Astrocyte of the hippocampus (primary cell): ENCODE results near the gene DDX24.
A peak's percentile ranks its signal among the peaks of the same experiment; 100 is the strongest.
"Not testable (repeated sequence)": the region's sequence is repeated elsewhere in the genome, so short reads cannot be mapped to it uniquely, and the experiment has no call there.

Source experiments
- DNase-seq: peaks from one replicate; pipeline ENCODE4 v3.0.0; 2011; ENCODE audit warnings: low read depth, low spot score

The DDX24 gene

DNA sequence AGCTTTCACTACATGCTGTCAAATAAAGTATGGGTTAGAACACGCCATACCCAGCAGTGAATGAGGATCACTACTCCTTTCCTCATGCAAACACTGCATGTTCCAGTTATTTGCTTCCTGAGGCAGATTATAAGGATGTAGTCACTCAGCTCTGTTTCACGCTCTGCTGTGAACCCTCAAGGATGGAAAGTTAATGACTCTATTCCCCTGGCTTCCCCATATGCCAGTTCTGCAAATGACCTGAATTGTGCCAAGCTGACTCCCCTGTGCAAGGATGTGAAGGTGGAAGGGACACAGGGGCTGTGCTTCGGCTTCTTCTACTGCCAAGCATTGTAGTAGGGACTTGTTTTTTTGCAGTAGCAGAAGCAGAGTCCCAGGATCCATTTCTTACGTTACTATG, 6.9 kb upstream of the DDX24 start:
- no peak for DNase-seq

DNA sequence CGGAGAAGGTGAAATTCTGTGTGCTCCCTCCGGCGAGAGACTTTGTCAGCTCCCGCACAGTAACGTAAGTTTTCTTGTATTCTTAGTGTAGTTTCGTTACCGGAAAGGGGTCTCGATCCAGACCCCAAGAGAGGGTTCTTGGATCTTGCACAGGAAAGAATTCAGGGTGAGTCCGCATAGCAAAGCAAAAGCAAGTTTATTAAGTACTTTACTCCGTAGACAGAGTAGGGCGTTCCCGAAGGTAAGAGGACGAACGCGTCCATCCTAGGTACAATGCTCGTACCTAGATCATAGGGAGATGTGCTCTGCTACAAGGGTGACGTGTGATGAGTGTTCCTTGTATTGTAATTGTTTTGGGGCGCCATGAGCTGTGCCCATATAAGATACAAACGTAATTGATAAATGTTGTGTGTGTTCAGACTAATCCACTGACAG, 401 bp upstream of the DDX24 start:
- no peak for DNase-seq

DNA sequence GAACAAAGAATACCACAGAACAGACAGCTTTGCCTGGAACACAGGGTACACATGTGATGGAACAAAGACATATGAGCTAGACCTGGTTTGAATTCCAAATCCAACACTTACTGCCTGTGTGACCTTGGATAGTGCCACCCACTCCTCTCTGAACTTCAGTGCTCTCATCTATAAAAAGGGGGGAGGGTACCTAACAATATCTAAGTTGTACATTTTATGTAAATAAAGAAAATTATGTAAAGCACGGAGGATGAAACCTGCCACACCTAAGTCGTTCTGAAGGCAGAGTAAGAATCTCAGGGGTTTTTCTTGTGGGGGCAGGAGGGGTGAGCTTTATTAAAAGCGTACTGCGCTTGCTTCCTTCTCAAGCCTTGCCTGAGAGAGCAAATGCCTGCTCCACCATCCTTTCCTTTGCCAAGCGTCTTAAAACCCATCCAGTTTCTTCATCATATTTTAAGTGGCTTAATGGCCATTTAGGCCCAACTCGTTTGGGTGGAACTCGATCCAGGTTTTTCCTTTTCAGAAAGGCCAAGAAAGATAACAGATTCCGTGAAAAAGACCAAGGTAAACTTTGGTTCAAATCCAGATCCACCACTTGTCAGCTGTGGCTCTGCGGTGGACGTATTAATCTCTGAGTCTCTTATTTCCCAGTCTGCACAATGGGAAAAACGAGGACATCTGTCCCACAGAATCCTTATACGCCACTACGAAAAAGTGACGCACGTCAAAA, 946 bp downstream of the DDX24 start:
- peak; percentile 64 for DNase-seq

DNA sequence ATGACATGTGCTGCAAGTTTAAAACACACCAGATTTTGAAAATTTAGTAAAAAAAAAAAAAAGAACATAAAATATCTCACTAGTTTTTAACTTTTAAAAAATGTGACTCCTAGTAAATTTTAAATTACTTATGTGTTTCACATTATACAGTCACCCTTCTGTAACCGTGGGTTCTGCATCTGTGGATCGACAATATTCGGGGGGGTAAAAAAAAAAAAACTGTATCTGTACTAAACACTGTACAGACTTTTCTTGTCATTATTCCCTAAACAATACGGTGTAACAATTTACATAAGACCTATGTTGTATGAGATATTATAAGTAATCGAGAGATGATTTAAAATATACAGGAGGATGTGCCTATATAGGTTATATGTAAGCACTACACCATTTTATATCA, 3.2 kb downstream of the DDX24 start:
- no peak for DNase-seq

DNA sequence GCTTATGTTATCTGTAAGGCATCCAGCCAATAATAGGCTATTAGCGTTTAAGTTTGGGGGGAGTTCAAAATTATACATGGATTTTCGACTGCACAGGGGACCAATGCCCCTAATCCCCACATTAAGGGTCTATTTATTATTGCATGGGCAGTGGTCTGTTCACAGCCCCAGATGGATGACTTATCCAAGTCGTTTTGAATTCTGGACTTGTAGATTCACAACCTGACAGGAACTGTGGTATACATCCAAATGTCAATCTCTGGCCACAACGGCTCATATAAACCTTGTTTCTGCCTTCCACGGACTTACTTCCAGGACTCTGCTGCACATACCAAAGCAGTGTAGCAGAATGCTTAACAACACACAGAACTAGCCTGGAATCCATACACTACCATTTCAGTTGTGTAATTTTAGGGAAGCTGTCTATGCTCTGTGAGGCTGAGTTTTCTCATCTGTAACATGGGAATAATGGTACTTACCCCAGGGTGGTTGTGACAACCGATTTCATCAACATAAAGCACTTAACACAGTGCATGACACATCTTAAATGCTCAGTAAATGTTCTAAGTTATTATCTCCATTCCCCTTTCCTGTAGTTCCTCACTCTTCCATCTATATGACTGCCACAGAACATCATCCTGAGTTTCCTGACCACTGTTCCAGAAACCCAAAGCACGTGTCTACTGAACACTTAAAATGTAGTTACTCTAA, 3.7 kb downstream of the DDX24 start:
- DNase-seq = no peak

DNA sequence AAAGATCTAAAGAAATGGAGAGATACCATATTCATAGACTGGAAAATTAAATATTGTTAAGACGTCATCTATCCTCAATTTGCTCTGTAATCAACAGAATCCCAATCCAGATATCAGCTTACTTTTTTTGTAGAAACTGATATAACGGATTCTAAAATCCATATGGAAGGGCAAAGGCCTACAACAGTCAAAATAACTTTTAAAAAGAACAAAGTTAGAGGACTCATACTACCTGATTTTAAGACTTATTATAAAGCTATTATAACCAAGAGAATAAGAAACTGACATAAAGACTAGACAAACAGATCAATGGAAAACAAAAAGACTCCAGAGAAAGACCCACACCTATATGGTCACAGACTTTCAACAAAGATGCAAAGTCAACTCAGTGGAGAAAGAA, 6.0 kb downstream of the DDX24 start:
- no peak for DNase-seq

DNA sequence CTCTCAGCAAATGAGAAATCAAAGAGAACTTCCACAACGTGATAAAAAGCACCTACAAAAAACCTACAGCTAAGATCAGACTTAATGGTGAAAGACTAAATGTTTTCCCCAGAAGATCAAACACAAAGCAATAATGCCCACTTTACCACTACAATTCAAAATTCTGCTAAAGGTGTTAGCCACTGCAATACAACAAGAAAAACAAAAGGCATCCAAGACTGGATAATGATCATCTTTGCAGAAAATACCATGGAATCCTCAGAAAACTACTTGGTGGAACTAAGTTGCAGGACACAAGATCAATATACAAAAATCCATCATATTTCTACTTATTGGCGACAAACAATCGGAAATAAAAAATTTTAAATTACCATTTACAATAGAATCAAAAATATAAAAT, 6.5 kb downstream of the DDX24 start:
- DNase-seq = no peak

DNA sequence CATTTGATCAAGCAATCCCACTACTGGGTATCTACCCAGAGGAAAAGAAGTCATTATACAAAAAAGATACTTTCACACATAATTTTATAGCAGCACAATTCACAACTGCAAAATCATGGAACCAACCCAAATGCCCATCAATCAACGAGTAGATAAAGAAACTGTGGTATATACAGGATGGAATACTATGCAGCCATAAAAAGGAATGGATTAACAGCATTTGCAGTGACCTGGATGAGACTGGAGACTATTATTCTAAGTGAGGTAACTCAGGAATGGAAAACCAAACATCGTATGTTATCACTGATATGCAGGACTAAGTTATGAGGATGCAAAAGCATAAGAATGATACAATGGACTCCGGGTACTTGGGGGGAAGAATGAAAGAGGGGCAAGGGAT, 8.9 kb downstream of the DDX24 start:
- DNase-seq = not testable (repeated sequence)

DNA sequence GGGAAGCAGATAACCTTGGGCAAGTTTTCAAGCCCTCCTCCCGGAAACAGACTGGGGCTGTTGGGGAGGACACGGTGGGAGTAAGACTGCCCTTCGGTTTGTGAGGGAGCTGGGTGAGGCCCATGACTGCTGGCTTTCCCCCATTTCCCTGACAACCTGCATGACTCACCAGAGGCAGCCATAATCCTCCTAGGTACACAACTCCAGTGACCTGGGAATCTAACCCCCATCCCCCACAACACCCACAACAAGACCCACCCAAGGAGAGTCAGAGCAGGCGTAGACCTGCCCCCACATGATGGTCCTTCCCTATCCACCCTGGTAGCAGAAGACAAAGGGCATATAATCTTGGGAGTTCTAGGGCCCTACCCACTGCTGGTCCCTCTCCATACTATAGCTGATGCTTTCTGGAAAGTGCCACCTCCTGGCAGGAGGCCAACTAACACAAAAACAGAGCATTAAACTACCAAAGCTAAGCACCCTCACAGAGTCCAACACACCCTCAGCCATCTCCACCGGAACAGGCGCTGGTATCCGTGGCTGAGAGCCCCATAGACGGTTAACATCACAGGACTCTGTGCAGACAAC, 14.8 kb downstream of the DDX24 start:
- peak; percentile 50 for DNase-seq

DNA sequence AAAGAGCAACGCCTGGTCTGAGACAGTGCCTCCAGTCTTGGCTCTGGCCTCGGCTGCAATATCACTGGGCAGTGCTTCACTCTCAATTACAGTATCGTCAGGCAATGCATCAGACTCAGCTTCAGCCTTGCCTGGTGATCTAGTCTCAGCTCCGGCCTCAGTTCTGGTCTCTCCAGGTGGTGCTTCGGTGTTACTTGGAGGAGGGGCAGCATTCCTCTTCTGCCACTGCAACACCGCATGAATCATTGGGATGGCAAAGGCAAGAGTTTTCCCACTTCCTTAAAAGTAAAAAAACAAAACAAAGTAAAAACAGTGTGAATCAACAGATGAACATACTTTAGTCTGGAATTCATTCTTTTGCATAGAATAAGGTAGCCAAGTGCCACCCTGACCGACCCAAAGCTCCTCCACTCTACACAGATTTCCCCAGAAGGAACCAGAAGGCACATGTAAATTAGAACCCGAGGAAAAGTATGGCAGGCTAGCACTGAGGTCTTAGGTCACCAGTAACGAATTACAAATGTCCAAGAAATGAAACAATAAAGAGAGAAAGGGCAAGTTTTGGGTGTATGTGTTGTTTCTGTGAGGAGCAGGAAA, 18.6 kb downstream of the DDX24 start:
- DNase-seq = peak; percentile 84

DNA sequence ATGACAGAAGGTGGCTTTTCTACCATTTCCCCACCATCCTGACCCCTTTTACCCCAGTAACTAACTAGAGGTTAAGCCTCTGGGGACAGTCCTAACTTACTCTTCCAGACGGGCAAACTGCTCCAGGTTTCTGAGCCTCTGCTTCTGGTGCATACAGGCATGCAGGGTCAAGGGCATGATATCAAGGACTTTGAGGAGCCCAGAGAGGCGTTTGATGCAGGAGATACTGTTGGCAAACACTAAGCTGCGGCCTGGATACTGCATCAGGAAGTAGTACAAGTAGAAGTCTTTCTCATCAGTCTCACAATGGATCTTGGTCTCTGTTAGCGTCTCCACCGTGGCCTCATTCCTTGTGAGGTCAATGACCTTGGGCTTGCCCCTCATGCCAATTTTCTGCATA, 21.0 kb downstream of the DDX24 start:
- DNase-seq = no peak

DNA sequence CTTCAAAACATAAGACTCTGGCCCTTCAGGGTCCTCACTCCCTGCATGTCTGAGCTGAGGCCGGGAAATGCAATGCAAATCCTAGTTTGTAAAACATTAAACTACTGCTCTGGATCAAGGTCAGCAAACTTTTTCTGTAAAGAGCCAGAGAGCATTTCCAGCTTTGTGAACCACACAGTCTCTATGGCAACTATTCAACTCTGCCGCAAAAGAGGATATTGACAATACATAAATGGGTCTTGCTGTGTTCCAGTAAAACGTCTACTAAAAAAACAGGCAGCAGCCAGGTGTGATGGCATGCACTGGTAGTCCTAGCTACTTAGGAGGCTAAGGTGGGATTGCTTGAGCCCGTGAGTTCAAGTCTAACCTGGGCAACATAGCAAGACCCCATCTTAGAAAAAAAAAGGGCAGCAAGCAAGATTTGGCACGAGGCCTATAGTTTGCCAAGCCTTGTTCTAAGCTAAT, 22.3 kb downstream of the DDX24 start:
- no peak for DNase-seq

DNA sequence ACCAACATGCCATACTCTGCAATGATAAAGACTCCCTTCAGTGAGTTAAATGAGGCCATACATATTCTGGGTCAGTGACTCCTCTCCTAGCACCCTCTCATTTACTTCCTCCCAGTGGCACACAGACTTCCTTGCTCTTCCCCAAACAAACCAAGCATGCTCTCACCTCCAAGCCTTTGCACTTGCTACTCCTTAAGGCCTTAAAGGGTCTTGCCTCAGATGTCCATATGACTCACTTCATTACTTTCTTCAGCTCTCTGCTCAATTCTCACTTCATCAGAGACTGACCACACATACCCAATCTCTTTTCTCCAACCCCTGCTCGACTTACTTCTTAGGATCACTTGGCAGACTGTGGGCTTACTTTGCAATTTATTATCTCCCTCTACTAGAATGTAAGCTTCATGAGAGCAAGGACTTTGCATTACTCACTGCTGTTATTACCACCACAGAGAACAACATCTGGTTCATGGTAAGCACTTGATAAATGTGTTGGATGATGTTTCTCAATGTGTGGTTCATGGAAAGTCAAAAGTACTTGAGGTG, 22.8 kb downstream of the DDX24 start:
- DNase-seq = no peak

DNA sequence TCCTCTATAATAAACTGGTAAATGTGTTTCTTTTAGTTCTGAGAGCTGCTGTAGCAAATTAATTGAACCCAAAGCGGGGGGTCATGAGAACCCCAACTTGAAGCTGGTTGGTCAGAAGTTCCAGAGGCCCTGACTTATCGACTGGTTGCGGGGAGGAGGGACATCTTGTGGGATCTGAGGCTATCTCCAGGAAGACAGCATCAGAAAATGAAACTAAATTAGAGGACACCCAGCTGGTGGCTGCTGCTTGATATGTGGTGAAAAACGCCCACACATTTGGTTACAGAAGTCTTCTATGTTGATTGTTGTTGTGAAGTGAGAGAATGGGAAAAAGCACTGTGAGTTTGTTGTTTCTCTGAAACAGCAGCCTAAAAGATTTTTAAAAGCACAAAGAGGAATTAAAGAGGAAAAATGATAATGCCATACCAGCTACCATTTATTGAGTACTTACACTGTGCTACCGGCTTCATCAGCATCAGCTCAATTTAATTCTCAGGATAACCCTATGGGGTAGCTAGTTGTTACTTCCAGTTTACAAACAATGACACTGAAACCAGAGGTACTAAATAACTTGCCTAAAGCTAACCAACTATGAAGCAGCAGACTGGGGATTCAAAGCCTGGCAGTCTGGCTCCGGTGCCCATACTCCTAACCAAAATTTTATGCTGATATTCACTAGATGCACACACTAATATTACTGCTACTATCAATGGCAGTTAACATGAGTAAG, 24.3 kb downstream of the DDX24 start:
- no peak for DNase-seq

DNA sequence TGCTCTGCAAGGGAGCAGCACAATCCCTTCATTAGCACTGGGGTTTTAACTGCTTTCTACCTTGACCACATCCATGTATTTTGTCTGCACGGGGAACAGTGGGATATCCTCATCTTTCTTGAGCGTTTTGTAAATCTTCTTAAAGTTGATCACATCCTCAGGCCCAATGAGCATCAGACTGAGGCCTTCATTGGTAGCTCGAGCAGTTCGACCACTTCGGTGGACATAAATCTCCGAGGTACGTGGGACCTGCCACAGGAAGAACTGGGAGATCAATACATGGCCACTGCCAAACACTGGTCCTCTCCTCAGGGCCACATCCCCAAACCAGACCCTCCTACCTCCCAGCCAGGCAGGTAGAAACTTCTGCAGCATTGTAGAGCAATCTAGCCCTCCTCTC, 26.1 kb downstream of the DDX24 start:
- no peak for DNase-seq

DNA sequence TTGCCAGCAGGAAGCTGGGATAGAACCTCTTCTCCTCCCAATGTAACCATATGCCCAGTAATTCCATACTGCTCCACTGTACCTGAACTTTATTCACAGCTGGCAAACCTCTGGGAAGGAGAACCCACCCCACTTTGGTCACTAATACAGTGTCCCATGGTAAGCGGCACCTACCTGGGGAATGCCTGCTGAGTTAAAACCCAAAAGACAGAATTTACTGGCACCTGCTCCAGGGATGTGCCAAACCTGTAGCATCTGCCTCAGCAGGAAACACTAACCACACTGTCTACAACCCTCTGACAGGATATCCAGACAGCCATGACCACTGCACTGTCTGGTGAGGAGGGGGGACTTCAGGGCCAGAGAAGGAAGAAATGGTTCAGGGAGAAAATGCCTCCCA, 26.6 kb downstream of the DDX24 start:
- DNase-seq = no peak

DNA sequence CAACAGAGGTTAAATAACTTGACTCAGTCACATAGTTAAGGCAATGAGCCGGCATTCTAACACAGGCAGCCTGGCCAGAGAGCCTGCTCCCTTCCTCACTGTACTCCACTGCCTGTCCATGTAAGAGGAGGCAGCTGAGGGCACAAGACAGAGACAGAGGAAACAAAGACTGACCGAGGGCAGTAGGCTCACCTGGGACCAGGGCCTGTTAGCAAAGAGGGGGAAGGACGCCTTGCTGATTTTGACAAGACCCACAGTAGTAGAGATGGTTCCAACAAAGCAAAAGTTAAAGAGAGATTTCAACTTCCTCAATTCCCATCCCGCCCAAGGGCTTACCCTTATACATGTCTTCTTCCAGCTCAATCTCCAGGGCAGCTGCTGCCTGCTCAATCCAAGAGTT, 28.3 kb downstream of the DDX24 start:
- DNase-seq = no peak

DNA sequence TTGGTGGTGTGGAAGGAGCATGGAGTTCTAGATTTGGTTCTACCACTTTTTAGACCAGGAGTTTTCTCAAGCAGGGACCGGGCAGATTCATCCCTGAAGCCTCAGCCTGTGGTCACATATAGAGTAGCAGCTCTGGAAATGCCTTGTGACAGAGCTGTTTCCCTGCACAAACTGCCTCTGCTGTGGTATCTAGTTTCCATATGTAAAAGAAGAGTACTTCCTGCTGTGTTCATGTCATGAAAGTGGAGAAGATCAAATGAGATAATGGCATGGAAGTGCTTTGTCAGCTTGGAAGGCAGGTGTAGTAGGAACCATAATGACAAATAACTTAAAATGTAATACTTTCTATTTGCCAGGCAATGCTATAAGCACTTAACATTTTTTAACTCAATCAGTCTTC, 28.8 kb downstream of the DDX24 start:
- no peak for DNase-seq

DNA sequence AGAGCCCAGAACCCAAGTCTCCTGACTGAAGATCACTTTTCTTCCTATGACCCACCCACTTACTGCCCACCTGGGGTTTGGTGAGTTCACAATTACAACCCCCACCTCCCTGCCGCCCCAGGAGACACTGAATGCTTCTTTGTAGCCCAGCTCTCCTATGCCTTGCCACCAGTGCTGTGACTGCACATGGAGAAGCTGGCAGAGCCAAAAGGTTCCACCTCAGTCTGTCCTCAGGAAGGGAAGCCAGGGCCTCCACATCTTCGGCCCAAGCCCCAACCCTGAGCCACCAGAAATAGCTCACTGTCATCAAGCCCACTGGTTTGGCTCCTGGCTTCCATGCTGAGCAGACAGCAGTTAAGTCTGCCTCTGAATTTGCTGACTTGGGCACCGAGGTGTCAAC, 29.2 kb downstream of the DDX24 start:
- no peak for DNase-seq

DNA sequence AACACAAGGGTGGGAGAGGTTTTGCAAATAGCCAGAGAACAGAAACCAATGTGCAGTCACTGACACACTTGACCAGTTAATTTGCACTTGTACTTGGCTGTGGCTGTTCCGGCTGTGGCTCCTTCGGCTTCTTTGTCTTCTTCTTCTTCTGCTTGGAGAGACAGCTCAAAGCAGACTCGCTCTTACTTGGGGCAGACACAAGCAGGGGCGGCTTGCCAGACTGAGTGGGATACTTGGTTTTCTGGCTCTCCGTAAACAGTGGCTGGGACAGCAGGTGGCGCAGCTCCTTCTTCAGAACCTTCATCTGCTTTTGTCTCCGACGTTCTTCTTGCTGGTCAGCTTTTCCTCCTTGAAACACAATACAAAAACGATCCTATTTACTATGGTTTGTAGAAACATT, 29.9 kb downstream of the DDX24 start:
- DNase-seq = peak; percentile 86

DNA sequence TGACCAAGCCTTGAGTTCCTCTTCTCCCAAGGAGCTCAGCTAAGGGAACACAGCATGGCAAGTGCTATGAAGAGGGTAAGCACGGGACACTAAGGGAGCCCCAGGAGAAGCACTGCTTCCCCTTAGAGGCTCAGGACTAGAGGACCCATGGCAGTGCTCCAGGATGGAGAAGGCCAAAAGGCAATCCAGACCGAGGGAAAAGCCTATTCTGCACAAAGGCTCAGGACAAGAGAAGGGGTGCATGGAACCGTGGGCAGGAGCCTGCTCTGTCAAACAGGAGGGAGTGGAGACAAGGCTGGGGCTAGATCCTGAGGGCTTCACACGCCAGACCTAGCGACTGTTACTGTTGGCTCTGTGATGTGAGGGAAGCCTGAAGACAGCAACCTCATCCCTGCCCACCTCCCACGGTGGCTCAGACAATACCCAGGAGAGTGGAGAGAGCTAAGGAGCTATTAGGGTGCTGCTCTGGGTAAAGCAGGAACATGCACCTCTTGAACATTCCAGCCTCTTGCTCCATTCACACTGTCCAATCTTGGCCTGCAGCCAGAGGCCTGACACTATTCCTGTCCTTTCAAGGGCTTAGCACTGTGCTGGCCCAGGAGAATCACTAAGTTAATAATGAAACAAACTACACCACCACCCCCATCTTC, 30.6 kb downstream of the DDX24 start:
- no peak for DNase-seq
